ENCODE data around the gene QSOX1. TPM values are rescaled to one million over a fixed set of nuclear protein-coding genes. Genes with fewer than 3 reads are reported as not detected.
"Not testable (repeated sequence)": the region's sequence is repeated elsewhere in the genome, so short reads cannot be mapped to it uniquely, and the experiment has no call there.

Gene QSOX1
- total RNA-seq, 1 donor from 2014 or later: 28.6 TPM

GRCh38 chr1:180186831-180187230, 32.2 kb downstream of the QSOX1 start:
- intact Hi-C loops (cut with micrococcal nuclease): no loop called here

DNA sequence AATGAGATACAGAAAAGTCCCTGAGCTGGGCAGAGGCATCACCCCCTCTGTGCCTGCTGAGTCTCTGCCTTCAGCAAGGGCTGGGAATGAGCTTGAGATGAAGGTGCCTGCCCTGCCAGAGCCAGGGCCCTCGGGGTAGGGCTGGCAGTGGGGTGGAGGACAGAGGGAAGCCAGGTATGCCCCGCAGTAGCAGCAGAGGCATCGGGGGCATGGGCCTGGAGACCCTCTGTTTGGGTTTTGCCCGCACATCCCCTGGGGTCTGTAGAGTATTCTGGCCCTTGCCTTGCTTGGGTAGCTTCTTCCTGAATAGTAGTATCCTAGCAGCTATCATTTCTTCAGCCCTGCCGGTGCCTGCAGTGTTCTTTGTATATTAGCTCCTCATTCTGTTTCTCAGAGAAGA, 33.0 kb downstream of the QSOX1 start:
- intact Hi-C loops (cut with micrococcal nuclease): no loop called here

GRCh38 chr1:180188091-180188506, 33.4 kb downstream of the QSOX1 start:
- intact Hi-C loops (cut with micrococcal nuclease): no loop called here

GRCh38 chr1:180188684-180189175, 34.1 kb downstream of the QSOX1 start:
- intact Hi-C loops (cut with micrococcal nuclease): no loop called here

DNA sequence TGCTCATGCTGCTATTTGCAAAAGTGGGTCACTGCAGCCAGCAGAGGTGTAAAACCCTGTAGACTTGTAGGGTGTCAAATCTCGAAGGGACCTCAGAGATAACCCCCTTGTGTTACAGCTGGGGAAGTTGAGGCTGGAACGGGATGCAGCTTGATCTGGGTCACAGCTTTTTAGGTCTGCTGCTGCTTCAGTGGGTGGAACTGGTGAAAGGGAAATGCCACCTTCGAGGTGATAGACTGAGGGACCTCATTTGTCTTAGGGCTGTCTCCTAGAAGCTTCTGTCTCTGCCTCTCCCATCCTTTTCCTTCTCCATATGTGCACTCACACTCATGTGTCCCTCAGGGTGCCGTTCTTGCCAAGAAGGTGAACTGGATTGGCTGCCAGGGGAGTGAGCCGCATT, 35.4 kb downstream of the QSOX1 start:
- intact Hi-C loops (cut with micrococcal nuclease): no loop called here

- intact Hi-C loops (cut with micrococcal nuclease): no loop called here
These were observed 37.5 kb downstream of the QSOX1 start for GRCh38 chr1:180192172-180192571.

GRCh38 chr1:180193141-180194047, 38.7 kb downstream of the QSOX1 start:
- intact Hi-C loops (cut with micrococcal nuclease): no loop called here

- intact Hi-C loops (cut with micrococcal nuclease): no loop called here
These were observed 39.4 kb downstream of the QSOX1 start for GRCh38 chr1:180194048-180194425.

- intact Hi-C loops (cut with micrococcal nuclease): no loop called here
These were observed 40.0 kb downstream of the QSOX1 start for GRCh38 chr1:180194546-180195207.

GRCh38 chr1:180195401-180195800, 40.7 kb downstream of the QSOX1 start:
- intact Hi-C loops (cut with micrococcal nuclease): no loop called here

- intact Hi-C loops (cut with micrococcal nuclease): no loop called here
These were observed 41.2 kb downstream of the QSOX1 start for GRCh38 chr1:180195916-180196315.

- intact Hi-C loops (cut with micrococcal nuclease): no loop called here
These were observed 41.9 kb downstream of the QSOX1 start for GRCh38 chr1:180196436-180197003.

DNA sequence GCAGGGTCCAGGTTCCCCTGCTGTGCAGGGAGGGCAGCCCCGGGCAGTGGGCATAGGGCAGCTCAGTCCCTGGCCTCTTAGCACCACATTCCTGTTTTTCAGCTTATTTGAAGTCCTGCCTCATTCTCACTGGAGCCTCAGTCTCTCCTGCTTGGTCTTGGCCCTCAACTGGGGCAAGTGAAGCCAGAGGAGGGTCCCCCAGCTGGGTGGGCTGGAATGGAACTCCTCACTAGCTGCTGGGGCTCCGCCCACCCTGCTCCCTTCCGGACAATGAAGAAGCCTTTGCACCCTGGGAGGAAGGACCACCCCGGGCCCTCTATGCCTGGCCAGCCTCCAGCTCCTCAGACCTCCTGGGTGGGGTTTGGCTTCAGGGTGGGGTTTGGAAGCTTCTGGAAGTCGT, 42.6 kb downstream of the QSOX1 start:
- intact Hi-C loops (cut with micrococcal nuclease): no loop called here

DNA sequence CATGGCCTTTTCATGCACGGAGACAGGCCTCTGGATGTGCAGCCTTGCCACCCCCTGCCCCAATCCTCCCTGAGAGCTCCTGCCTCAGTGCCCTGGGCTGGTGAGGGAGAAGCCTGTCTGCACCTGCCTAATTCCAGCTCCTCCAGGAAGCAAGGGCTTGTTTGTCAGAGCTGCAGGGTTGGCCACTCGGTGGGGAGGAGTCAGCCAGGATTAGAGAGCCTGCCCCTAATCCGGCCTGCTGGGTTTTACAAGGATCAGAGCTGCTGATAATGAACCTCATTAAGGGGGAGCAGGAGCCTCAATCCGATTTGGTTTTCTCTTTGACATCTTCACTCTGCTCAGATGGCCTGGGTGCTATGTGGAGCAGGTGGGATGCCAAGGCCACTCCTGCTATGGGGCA, 43.5 kb downstream of the QSOX1 start:
- intact Hi-C loops (cut with micrococcal nuclease): no loop called here

DNA sequence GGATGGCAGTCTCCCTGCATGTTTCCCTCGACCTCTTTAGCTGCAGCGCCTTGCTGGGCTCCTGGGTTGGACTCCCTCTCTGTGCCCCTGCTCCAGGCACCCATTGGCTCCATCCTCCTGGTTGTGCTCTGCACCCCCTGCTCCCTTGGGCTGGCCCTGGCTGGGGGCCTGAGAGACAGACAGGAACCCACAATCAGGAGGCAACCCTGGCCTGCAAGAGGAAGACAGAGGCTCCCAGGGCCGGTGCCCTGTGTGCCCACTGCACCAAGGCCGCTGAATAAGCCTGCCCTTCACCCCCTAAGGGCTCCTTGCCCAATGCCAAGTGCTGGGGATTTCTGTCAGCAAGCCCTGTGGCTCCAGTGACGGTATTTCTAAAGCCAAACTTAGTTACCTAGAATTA, 43.9 kb downstream of the QSOX1 start:
- intact Hi-C loops (cut with micrococcal nuclease): no loop called here

- intact Hi-C loops (cut with micrococcal nuclease): no loop called here
These were observed 44.3 kb downstream of the QSOX1 start for GRCh38 chr1:180199018-180199417.

DNA sequence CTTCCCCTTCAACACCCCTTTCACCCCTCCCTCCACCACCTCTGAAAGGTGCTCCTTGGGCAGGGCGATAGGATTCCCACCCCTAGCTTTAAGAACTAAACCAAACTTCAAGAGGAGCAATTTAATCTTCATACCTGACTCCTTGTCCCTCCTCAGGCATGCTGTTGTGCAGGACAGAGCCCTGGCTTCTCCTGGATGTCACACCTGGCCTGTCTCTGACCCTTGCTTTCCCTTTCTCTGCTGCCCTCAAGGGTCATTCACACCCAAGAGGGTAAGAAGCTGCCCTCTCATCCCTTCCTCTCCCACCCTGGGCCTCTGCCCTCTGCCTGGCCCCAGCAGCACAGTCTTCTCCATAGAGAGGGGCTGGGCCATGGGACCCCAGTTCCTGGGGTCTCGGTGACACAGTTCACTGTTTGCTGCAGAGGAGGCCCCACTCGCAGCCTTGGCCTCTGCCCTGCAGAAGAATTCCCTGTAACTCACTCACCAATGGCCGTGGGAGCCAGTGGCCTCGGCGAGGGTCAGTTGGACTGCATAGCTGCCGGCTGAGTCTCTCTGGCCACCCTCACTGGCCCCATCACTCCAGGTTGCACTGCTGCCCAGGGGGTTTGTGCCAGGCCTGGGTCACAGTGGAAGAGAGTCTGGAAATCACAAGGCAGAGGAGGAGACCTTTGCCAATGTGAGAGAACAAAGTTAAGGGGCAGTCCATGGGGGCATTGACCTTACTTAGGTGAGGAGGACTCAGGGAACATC, 47.0 kb downstream of the QSOX1 start:
- intact Hi-C loops (cut with micrococcal nuclease): no loop called here

- intact Hi-C loops (cut with micrococcal nuclease): not testable (repeated sequence)
These were observed 47.9 kb downstream of the QSOX1 start for GRCh38 chr1:180202588-180202987.

DNA sequence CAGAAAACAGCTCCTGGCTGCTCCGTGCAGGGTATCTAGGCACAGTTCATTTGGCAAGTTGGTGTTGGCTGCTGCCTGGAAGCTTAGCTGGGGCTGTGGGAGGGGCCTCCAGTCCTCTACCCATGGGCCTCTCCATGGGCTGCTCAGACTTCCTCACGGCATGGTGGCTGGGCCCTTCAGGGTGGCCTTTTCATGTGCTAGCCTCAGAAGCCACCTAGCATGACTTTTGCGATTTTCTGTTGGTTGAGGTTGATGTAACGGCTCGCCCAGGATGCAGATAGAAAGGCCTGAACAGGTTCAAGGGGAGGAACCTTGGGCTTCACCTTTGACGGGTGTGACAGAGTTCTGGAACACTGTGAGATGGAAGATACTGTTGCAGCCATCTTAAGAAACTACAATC, 49.6 kb downstream of the QSOX1 start:
- intact Hi-C loops (cut with micrococcal nuclease): no loop called here

DNA sequence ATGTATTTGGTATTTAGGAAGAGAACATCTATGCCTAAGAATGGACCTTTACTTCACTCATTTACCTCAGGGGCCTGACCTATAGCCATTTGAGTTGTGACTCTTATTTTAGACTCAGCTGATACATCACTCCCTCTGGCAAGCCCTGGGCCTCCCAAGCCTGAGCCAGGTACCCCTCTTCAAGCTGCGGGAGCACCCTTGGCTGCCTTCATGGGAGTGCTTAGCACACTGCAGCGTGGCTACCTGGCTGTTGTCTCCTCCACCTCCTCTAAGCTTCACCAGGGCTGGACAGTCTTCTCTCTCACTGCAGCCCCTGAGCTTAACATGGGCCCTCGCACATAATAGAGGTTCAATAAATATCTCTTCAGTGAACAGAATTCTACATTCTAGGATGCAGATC, 51.9 kb downstream of the QSOX1 start:
- intact Hi-C loops (cut with micrococcal nuclease): no loop called here

- intact Hi-C loops (cut with micrococcal nuclease): no loop called here
These were observed 53.6 kb downstream of the QSOX1 start for GRCh38 chr1:180208264-180208663.
